ENCODE data around the gene CLEC2B. TPM values are rescaled to one million over a fixed set of nuclear protein-coding genes. Genes with fewer than 3 reads are reported as not detected.
A peak's percentile ranks its signal among the peaks of the same experiment; 100 is the strongest.
"Not testable (repeated sequence)": the region's sequence is repeated elsewhere in the genome, so short reads cannot be mapped to it uniquely, and the experiment has no call there.

Gene CLEC2B
- total RNA-seq, 4 donors from 2014 or later = 3.1 to 14.4 (median 10.7) TPM

DNA sequence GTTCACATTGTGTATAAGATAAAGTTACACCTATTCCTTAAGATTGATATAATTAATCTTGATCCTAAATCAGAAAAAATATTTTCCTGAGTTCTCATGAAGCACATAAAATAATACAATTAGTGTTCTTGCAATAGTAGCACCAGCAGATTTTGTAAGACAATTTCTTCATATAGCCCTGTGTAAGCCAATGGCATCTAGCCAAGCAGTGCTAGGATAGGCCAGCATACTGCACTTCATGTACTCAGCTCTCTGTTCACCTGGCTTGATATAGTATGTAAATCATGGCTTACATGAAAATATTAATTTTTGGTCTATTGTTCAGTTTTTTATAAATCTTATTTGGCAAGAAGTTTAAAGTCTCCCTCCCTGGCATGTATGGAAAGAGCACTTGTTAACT is 14.0 kb upstream of the CLEC2B start:
- Histone ChIP-seq H3K9me3 (no peaks in the 10 kb centered on the region), H3K27ac (no peak overlapping the region), H3K4me3 (no peak overlapping the region), H3K36me3 (no peaks in the 10 kb centered on the region), H3K27me3 (no peaks in the 10 kb centered on the region), H3K4me1 (no peaks in the 10 kb centered on the region)
- no peak for ATAC-seq
- in situ Hi-C loops (cut with MboI; ENCODE audit: low sequenced_read_pairs in 4 of 4) (no loop called here), intact Hi-C loops (cut with DNase I; ENCODE audit: low total_unique reads) (no loop called here)
- TF ChIP-seq POLR2A (IDR thresholded peaks at IDR 0.05) = no peak
- TF ChIP-seq, protein P1, sequence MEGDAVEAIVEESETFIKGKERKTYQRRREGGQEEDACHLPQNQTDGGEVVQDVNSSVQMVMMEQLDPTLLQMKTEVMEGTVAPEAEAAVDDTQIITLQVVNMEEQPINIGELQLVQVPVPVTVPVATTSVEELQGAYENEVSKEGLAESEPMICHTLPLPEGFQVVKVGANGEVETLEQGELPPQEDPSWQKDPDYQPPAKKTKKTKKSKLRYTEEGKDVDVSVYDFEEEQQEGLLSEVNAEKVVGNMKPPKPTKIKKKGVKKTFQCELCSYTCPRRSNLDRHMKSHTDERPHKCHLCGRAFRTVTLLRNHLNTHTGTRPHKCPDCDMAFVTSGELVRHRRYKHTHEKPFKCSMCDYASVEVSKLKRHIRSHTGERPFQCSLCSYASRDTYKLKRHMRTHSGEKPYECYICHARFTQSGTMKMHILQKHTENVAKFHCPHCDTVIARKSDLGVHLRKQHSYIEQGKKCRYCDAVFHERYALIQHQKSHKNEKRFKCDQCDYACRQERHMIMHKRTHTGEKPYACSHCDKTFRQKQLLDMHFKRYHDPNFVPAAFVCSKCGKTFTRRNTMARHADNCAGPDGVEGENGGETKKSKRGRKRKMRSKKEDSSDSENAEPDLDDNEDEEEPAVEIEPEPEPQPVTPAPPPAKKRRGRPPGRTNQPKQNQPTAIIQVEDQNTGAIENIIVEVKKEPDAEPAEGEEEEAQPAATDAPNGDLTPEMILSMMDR (IDR thresholded peaks at IDR 0.05 in 4 of 5, conservative IDR thresholded peaks at IDR 0.05 in 1 of 5) = no peak
- DNase-seq = no peak

GRCh38 chr12:9881988-9882387 is 12.8 kb upstream of the CLEC2B start:
- ATAC-seq (no peak), DNase-seq (no peak)
- Histone ChIP-seq H3K4me1 (no peaks in the 10 kb centered on the region), H3K4me3 (no peak overlapping the region), H3K27me3 (no peaks in the 10 kb centered on the region), H3K27ac (no peak overlapping the region), H3K36me3 (no peaks in the 10 kb centered on the region), H3K9me3 (no peaks in the 10 kb centered on the region)
- TF ChIP-seq, protein P1 (IDR thresholded peaks at IDR 0.05 in 4 of 5, conservative IDR thresholded peaks at IDR 0.05 in 1 of 5) = no peak
- TF ChIP-seq POLR2A (IDR thresholded peaks at IDR 0.05) = no peak
- in situ Hi-C loops (cut with MboI; ENCODE audit: low sequenced_read_pairs in 4 of 4) = no loop called here
- intact Hi-C loops (cut with DNase I; ENCODE audit: low total_unique reads) = no loop called here

GRCh38 chr12:9881246-9881645 is 12.1 kb upstream of the CLEC2B start, which contains the start of gene KLRF2:
TSS of gene KLRF2 (plus strand) at chr12:9881489. CDS start at chr12:9881596, 107 bp downstream.
- in situ Hi-C loops (cut with MboI; ENCODE audit: low sequenced_read_pairs in 4 of 4) (no loop called here), intact Hi-C loops (cut with DNase I; ENCODE audit: low total_unique reads) (no loop called here)
- ATAC-seq (no peak), DNase-seq (no peak)
- Histone ChIP-seq H3K36me3 (no peaks in the 10 kb centered on the region), H3K9me3 (no peaks in the 10 kb centered on the region), H3K4me1 (no peaks in the 10 kb centered on the region), H3K4me3 (no peak within 1 kb of the TSS), H3K27me3 (no peaks in the 10 kb centered on the region), H3K27ac (no peak within 1 kb of the TSS)
- no peak for TF ChIP-seq POLR2A (IDR thresholded peaks at IDR 0.05)

DNA sequence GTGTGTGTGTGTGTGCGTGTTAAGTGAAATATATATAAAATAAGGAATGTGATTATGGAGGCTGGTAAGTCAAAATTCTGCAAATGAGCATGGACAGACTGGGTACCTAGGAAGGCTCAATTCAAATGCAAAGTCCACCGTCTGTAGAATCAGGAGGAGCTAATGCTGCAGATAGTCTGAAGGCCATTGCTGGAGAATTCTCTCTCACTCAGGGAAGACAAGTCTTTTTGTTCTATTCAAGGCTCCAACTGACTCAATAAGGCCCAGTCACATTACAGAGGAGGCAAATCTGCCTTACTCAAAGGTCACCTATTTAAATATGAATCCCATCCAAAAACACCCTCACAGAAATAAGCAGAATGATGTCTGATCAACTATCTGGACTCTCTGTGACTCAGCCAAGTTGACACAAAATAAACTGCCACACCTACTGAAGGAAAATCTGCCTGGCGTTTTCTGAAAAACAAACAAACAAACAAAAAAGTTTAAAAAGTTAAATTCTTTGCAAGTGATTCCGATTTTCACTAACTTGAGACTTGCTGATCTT is 11.5 kb upstream of the CLEC2B start:
- no peaks in the 10 kb centered on the region for H3K4me1 ChIP-seq
- no peak overlapping the region for H3K4me3 ChIP-seq
- no peak for TF ChIP-seq POLR2A (IDR thresholded peaks at IDR 0.05)
- TF ChIP-seq, protein P1 (IDR thresholded peaks at IDR 0.05 in 4 of 5, conservative IDR thresholded peaks at IDR 0.05 in 1 of 5) = no peak
- H3K27ac ChIP-seq = no peak overlapping the region
- H3K9me3 ChIP-seq = no peaks in the 10 kb centered on the region
- no peak for ATAC-seq
- no peaks in the 10 kb centered on the region for H3K36me3 ChIP-seq
- no peak for DNase-seq
- in situ Hi-C loops (cut with MboI; ENCODE audit: low sequenced_read_pairs in 4 of 4) (no loop called here), intact Hi-C loops (cut with DNase I; ENCODE audit: low total_unique reads) (no loop called here)
- H3K27me3 ChIP-seq = no peaks in the 10 kb centered on the region

DNA sequence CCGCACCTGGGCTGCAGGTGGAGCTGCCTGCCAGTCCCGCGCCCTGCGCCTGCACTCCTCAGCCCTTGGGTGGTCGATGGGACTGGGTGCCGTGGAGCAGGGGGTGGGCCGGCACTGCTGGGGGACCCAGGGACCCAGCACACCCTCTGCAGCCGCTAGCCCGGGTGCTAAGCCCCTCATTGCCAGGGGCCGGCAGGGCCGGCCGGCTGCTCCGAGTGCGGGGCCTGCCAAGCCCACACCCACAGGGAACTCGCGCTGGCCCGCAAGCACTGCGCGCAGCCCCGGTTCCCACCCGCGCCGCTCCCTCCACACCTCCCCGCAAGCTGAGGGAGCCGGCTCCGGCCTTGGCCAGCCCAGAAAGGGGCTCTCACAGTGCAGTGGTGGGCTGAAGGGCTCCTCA is 7.0 kb upstream of the CLEC2B start:
- H3K36me3 ChIP-seq, DNase-seq: not testable (repeated sequence)

DNA sequence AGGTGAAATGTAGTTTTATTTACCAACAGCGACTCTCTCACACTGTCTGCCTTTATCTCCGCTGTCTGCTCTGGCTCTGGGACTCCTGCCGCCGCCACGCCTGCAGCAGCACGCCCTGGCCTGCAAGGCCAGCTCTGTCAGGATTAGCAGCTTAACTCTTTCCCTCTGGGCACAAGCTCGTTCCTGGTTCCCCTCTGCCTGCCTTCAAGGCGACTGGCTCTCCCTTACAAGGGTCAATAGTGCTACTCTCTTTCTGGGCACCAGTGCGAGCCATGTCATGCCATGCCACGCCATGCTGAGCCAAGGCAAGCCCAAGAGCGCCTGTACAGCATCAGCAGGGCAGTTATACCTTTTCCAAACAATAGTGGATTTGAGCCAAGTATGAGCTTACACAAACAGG is 3.6 kb upstream of the CLEC2B start:
- ATAC-seq = no peak
- intact Hi-C loops (cut with DNase I; ENCODE audit: low total_unique reads) = no loop called here
- in situ Hi-C loops (cut with MboI; ENCODE audit: low sequenced_read_pairs in 4 of 4) = no loop called here
- Histone ChIP-seq H3K36me3 (no peaks in the 10 kb centered on the region), H3K4me3 (no peak overlapping the region), H3K4me1 (peaks cover 7 to 12% of the 10 kb centered on the region in 2 donors), H3K27me3 (no peaks in the 10 kb centered on the region), H3K27ac (peak overlapping the region in 3 of 4 donors; percentile 5 to 81 (median 18)), H3K9me3 (no peaks in the 10 kb centered on the region)
- no peak for DNase-seq
- TF ChIP-seq, protein P1 (IDR thresholded peaks at IDR 0.05 in 4 of 5, conservative IDR thresholded peaks at IDR 0.05 in 1 of 5) = no peak
- TF ChIP-seq POLR2A (IDR thresholded peaks at IDR 0.05) = no peak

More for the DNA sequence above, 7.0 kb upstream of the CLEC2B start:
- H3K4me1 ChIP-seq; H3K27ac ChIP-seq; H3K9me3 ChIP-seq; in situ Hi-C loops (cut with MboI; ENCODE audit: low sequenced_read_pairs in 4 of 4); intact Hi-C loops (cut with DNase I; ENCODE audit: low total_unique reads); H3K4me3 ChIP-seq; H3K27me3 ChIP-seq; ATAC-seq: not testable (repeated sequence)

All from gastrocnemius medialis (tissue), 4 donors.